Bronchial epithelial cell (primary cell): ENCODE results near the gene F12. TPM values are rescaled to one million over a fixed set of nuclear protein-coding genes. Genes with fewer than 3 reads are reported as not detected.

Source experiments
- DNase-seq: peaks from one replicate; pipeline ENCODE4 v3.0.0-alpha.2; 2010; ENCODE audit warnings: low read depth
- FAIRE-seq: peaks from 2 replicates; lab custom pipeline; 2011; peaks lifted over from hg19 to GRCh38; lab: Jason Lieb, UNC
- H3K27me3 ChIP-seq: 2 replicates; pipeline ENCODE4 v1.5.1; 2011; ENCODE audit warnings: low read length; ENCODE audit not compliant: control insufficient read depth, insufficient read depth
- H3K36me3 ChIP-seq: 2 replicates; pipeline ENCODE4 v1.5.1; 2011; ENCODE audit warnings: low read length; ENCODE audit not compliant: control insufficient read depth, insufficient read depth
- H3K4me3 ChIP-seq: 2 replicates; pipeline ENCODE4 v1.5.1; 2011; ENCODE audit warnings: mild to moderate bottlenecking, low read depth, low read length, control low read depth
- total RNA-seq: library from RNA; depleted of rRNA; stranded (reverse); fragments of >200 nt; gene quantifications from 2 replicates; pipeline ENCODE4 v1.2.1, GENCODE V29; 2014
- TF ChIP-seq, protein P1 (sequence below): IDR thresholded peaks from 2 replicates; pipeline ENCODE4 v1.5.1; 2011; ENCODE audit warnings: mild to moderate bottlenecking, moderate library complexity, low read length, control low read depth, inconsistent platforms; ENCODE audit not compliant: insufficient read depth, severe bottlenecking

F12 gene
- total RNA-seq, 1 donor from 2014 or later: 7.9 TPM

DNA sequence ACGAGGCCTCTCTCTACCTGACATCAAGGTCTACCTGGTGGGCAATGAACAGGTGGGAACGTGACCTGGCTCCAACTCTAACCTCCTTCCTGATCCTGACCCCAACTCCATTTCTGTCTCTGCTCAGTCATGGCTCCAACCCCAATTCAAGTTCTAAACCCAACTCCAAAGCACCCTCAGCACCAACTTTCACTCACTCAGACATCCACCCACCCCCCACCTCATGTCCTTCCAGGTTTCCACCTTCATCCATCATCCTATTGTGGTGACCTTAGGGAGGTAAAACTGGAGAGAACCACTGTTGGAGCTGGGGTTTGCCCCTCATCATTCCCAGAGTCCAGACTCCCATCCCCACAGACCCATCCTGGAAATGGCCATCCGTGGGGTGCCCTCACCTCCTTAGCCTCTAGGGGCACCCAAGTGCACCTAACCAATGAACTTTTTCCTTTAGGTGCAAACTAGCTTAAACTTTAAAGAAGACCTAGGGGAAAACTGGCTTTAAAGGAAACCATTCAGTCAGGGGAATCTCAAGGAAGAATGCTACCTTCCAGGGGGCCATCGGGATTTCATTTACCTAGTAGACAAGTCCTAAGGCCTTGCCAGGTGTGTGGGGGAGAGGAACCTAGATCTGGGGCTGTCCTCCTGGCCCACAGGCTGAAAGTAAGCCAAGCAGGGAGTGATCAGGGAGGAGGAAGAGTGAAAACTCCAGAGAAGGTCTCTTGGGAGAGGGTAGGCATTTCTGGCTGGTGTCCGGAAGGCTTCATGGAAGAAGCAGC lies 40.3 kb downstream of the F12 start:
- Histone ChIP-seq H3K36me3 (peaks cover 3% of the 10 kb centered on the region), H3K27me3 (no peaks in the 10 kb centered on the region), H3K4me3 (no peak overlapping the region)
- TF ChIP-seq, protein P1, sequence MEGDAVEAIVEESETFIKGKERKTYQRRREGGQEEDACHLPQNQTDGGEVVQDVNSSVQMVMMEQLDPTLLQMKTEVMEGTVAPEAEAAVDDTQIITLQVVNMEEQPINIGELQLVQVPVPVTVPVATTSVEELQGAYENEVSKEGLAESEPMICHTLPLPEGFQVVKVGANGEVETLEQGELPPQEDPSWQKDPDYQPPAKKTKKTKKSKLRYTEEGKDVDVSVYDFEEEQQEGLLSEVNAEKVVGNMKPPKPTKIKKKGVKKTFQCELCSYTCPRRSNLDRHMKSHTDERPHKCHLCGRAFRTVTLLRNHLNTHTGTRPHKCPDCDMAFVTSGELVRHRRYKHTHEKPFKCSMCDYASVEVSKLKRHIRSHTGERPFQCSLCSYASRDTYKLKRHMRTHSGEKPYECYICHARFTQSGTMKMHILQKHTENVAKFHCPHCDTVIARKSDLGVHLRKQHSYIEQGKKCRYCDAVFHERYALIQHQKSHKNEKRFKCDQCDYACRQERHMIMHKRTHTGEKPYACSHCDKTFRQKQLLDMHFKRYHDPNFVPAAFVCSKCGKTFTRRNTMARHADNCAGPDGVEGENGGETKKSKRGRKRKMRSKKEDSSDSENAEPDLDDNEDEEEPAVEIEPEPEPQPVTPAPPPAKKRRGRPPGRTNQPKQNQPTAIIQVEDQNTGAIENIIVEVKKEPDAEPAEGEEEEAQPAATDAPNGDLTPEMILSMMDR: peak; percentile 75
- DNase-seq: peak; percentile 35
- peak; percentile 64 for FAIRE-seq

DNA sequence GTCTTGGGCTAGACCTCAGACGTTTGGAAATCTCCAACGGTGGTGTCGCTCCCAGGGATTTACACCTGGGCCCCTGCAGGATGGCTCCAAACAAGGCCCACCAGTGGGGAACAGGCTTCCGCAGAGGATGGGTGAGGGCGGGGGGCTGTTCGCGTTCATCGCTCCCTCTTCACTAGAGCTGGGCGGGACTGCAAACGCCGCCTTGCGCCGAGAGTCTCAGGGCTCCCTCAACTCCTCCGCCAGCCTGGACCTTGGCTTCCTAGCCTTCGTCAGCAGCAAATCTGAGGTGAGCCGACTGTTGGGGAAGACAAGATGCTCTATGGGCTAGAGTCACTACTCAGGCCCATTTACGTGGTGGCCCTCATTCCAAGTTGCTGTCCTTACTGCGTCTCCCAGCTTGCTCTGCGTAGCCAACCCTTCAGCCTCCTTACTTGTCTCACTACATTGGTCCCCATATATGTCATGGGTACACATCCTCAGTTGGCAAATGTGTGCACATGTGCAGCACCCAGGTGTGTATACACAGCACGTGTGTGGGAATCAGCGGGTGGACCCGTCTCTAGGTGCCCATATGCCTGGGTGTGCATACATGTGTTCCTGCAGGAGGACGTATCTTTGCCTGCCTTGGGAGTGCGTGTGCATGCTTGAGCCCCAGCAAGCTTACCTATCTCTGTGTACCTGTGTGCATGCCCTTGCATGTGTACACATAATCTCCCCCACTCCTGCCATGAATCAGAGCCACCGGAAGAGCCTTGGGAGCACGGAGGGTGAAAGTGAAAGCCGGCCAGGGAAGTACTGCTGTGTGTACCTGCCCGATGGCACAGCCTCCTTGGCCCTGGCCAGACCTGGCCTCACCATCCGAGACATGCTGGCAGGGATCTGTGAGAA lies 41.1 kb downstream of the F12 start:
- Histone ChIP-seq H3K27me3 (no peaks in the 10 kb centered on the region), H3K4me3 (no peak overlapping the region)
- FAIRE-seq: peak; percentile 47

DNA sequence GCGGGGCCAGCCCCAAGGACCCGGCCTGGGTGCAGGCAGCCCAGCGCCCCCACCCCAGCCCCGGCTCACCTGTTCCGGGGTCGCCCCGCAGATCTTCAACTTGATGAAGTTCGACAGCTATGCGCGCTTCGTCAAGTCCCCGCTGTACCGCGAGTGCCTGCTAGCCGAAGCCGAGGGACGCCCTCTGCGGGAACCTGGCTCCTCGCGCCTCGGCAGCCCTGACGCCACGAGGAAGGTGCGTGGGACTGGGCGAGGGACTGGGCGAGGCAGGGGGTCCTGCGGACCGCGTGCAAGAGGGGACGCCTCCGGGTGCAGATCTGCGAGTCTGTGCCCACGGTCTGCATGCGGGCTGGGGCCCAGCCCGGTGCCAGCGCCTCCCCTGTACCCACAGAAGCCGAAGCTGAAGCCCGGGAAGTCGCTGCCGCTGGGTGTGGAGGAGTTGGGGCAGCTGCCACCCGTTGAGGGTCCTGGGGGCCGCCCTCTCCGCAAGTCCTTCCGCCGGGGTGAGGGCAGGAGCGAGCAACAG lies 42.0 kb downstream of the F12 start:
- DNase-seq (no peak), FAIRE-seq (no peak)
- TF ChIP-seq, protein P1: peak; percentile 20
- H3K4me3 ChIP-seq: peak overlapping the region; percentile 35
- peaks cover 3% of the 10 kb centered on the region for H3K36me3 ChIP-seq
- H3K27me3 ChIP-seq: no peaks in the 10 kb centered on the region

More for the DNA sequence above, 41.1 kb downstream of the F12 start:
- TF ChIP-seq, protein P1: no peak
- peak; percentile 80 for DNase-seq
- peaks cover 3% of the 10 kb centered on the region for H3K36me3 ChIP-seq

DNA sequence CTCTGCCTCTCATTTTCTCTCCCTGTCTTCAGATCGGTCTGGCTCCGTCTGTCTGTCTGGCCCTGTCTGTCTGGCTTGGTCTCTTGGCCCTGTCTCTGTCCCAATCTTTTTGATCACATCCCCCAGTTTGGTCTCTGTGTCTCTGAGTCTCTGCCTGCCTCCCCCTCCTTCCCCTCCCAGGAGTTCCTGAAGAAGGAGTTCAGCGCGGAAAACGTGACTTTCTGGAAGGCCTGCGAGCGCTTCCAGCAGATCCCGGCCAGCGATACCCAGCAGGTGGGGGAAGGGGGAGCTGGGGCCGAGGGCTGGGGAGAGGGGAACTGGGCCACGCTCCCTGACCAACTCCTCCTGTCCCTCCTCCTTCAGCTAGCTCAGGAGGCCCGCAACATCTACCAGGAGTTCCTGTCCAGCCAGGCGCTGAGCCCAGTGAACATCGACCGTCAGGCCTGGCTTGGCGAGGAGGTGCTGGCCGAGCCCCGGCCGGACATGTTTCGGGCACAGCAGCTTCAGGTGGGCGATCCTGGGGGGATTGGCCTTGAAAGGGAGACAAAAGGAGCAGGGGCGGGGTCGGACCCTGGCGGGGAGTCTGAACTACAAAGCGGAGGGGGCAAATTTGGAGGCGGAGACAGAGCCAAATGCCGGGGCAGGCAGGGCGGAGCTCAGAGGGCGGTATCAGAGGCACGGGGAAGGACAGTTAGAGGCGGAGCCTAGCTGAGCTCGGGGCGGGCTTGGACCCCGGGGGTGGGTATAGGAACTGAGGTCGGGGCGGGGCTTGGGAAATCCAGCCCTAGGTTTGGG lies 42.6 kb downstream of the F12 start:
- FAIRE-seq (no peak), DNase-seq (peak; percentile 69)
- no peaks in the 10 kb centered on the region for H3K27me3 ChIP-seq
- TF ChIP-seq, protein P1: no peak
- H3K4me3 ChIP-seq: peak overlapping the region; percentile 35
- H3K36me3 ChIP-seq: no peaks in the 10 kb centered on the region

DNA sequence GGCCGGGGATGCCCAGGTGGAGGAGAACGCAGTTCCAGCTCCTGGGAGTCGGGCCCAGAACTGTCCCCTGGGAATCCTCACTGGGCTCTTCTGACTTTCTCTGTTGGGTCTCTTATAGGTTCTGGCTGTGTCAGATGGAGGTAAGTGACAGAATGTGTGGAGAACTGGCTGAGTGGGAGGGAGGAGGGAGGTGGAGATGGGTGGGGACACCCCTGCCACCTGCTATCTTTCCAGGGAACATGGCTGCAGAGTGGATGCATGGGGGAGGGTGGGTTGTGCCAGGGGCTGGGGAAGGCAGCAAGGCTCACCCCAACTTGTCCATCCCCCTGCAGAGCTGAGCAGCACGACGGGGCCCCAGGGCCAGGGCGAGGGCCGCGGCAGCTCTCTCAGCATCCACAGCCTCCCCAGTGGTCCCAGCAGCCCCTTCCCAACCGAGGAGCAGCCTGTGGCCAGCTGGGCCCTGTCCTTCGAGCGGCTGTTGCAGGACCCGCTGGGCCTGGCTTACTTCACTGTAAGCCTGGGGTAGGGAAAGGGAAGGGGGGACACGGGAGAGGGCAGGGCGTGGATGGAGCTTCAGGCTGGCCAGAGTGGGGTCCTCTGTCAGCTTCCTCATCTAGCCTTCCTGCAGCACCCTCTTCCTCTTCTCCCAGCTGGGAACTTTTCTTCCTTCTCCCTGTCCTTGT lies 43.4 kb downstream of the F12 start:
- TF ChIP-seq, protein P1: no peak
- no peak for FAIRE-seq
- H3K27me3 ChIP-seq: no peaks in the 10 kb centered on the region

More for the DNA sequence above, 43.4 kb downstream of the F12 start:
- DNase-seq: no peak
- Histone ChIP-seq H3K36me3 (no peaks in the 10 kb centered on the region), H3K4me3 (no peak overlapping the region)
